PFSK-1 (cell line): ENCODE measurements around the gene PCED1B.

Experiments used
- FOXP2 ChIP-seq: optimal IDR thresholded peaks from 2 replicates; pipeline ENCODE3; 2011; ENCODE audit warnings: borderline replicate concordance, control low read depth, inconsistent platforms; ENCODE audit not compliant: insufficient read depth; ENCODE audit errors: extremely low read length, extremely low read depth
- POLR2AphosphoS5 ChIP-seq: IDR thresholded peaks from 2 replicates; pipeline ENCODE4 v1.6.1; 2012; ENCODE audit warnings: low read depth, mild to moderate bottlenecking, control low read depth, low read length, moderate library complexity
- SIN3A ChIP-seq: IDR thresholded peaks from 2 replicates; pipeline ENCODE4 v1.6.1; 2012; ENCODE audit warnings: mild to moderate bottlenecking, low read length, moderate library complexity, borderline replicate concordance; ENCODE audit not compliant: insufficient read depth
- TAF1 ChIP-seq: IDR thresholded peaks from 2 replicates; pipeline ENCODE4 v1.6.1; 2012; ENCODE audit warnings: low read length, control low read depth, borderline replicate concordance; ENCODE audit not compliant: insufficient read depth
- TF ChIP-seq, protein P1 (sequence below), 2 experiments: IDR thresholded peaks; 2 replicates each; pipeline versions ENCODE4 v1.6.1 to v1.8.0; 2011 to 2012; ENCODE audit warnings: low read depth in 2 of 2, low read length in 2 of 2, control low read depth in 1 of 2, inconsistent platforms in 1 of 2, mild to moderate bottlenecking in 1 of 2, moderate library complexity in 1 of 2; ENCODE audit not compliant: insufficient read depth in 1 of 2

DNA sequence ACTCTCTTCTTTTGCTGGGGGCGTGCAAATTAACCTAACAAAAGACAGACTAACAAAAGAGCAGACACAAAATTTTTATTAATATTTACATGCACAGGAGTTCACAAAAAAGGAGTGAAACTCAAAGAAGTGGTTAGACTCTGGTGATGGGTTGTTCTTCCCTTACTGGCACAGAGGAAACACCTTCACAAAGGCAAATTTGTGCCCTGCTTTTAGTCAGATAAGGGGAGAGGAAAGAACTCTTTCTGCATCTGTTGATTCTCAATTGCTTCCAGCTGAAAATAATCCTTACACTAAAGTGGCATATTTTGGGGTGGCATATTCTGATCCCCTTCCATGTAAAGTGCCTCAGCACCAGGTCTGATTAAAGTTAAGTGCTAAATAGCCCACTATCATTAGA lies 190.5 kb downstream of the PCED1B start:
- TF ChIP-seq, protein P1, sequence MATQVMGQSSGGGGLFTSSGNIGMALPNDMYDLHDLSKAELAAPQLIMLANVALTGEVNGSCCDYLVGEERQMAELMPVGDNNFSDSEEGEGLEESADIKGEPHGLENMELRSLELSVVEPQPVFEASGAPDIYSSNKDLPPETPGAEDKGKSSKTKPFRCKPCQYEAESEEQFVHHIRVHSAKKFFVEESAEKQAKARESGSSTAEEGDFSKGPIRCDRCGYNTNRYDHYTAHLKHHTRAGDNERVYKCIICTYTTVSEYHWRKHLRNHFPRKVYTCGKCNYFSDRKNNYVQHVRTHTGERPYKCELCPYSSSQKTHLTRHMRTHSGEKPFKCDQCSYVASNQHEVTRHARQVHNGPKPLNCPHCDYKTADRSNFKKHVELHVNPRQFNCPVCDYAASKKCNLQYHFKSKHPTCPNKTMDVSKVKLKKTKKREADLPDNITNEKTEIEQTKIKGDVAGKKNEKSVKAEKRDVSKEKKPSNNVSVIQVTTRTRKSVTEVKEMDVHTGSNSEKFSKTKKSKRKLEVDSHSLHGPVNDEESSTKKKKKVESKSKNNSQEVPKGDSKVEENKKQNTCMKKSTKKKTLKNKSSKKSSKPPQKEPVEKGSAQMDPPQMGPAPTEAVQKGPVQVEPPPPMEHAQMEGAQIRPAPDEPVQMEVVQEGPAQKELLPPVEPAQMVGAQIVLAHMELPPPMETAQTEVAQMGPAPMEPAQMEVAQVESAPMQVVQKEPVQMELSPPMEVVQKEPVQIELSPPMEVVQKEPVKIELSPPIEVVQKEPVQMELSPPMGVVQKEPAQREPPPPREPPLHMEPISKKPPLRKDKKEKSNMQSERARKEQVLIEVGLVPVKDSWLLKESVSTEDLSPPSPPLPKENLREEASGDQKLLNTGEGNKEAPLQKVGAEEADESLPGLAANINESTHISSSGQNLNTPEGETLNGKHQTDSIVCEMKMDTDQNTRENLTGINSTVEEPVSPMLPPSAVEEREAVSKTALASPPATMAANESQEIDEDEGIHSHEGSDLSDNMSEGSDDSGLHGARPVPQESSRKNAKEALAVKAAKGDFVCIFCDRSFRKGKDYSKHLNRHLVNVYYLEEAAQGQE (IDR thresholded peaks at IDR 0.05; ENCODE audit: insufficient read depth in 1 of 2, low read depth in 2 of 2, low read length in 2 of 2): no peak
- TF ChIP-seq TAF1 (no peak), SIN3A (no peak), POLR2AphosphoS5 (no peak), FOXP2 (no peak)
